ENCODE data around the gene KLC4.
A peak's percentile ranks its signal among the peaks of the same experiment; 100 is the strongest.
"Not testable (repeated sequence)": the region's sequence is repeated elsewhere in the genome, so short reads cannot be mapped to it uniquely, and the experiment has no call there.

Gene KLC4

DNA sequence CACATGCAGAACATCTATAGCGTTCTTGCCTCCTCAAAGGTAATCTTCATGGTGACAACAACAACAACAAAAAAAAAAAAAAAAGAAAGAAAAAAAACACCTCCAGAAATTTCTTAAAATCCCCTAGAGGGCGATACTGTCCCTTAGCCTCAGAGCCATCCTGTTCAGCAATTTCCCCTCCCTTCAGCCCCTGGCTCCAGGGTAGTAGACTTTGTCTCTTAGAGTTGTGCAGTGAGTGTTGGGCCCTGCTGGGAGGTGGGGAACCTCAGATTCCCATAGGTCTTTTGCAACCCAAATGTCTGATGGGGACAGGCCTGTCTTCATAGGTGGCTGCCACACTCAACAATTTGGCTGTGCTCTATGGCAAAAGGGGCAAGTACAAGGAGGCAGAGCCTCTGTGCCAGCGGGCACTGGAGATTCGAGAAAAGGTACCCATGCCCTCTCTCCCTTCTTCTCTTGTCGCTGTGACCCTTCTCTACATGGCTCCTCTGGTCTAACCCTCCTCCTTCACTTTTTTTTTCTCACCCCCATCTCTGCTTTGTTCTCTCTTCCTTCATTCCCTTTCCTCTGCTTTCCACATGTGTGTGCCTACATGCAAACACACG lies 10.7 kb downstream of the KLC4 start:
- peak; percentile 83 for DNase-seq (ENCODE audit: low spot score)

DNA sequence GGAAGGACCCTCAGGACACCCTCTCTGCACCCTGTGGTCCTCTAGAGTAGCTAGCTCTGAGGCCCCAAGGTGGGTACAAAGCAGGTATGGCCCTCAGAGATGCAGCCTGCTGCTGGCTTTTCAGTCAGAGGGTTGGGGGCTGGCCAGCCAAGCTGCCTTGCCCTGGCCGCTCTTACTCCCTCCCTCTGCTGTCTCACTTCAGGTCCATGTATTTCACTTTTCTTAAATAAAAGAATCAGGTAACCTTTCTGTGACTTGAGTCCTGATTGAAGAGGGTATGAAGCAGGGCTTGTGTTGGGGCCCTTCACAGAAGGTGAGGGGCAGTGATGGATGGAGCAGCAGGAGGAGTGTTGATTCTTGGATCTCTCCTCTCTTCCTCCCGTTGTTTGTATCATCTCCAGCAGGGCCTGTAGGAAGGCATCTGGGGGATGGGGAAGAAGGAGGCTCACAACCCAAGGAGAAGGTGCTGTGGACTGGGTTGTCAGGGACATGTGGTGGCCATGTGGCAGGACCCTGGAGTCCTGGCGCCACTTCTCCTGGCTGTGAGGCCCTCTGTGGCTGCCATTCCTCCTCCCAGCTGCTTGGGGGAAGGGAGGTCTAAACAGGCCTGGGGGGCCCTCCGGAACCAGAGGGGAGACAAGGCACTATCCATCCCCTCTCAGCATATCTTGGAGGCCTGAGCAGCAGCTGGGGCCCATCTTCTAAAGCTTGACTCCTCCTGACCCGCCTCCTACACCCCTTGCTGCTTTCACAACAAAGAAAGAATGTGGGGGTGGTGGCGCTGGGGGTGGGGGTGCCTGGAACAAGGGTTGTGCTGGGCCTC lies 15.6 kb downstream of the KLC4 start:
- peak; percentile 71 for DNase-seq (ENCODE audit: low spot score)

DNA sequence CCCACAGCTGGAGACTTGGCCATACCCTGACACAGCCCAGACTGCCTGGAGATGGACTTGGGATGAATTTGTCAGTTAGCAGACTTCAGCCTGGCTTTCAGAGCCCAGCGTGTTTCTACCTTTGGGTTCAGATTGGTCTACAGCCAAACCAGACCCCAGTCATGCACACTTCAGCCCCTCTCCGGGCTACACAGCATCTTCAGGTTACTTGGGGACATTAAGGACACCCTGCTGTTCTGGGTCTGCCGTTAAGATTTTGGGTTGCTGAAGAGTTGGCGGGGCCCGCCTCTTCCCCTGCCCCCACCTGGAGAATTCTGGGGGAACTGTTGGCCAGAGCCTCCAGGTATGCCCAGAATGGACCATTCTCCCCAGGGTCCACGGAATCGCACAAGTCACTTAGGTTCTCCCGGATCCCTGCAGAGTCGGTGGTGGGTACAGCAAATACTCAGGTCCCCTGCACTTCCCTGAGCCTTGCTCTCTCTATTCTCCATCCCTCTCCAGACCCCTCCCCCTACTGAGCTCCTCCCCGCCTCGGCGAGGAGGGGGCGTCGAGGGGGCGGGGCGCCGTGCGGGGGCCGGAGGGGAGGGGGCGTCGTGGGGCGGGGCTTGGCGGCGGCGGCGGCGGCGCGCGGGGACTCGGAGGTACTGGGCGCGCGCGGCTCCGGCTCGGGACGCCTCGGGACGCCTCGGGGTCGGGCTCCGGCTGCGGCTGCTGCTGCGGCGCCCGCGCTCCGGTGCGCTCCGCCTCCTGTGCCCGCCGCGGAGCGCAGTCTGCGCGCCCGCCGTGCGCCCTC lies 16.4 kb downstream of the KLC4 start, which contains the start of gene PTK7:
TSS of gene PTK7 (plus strand) at position 645 of the 794 bp plus-strand sequence. CDS start 175 bp downstream, outside the sequence.
- no peak for DNase-seq (ENCODE audit: low spot score)

DNA sequence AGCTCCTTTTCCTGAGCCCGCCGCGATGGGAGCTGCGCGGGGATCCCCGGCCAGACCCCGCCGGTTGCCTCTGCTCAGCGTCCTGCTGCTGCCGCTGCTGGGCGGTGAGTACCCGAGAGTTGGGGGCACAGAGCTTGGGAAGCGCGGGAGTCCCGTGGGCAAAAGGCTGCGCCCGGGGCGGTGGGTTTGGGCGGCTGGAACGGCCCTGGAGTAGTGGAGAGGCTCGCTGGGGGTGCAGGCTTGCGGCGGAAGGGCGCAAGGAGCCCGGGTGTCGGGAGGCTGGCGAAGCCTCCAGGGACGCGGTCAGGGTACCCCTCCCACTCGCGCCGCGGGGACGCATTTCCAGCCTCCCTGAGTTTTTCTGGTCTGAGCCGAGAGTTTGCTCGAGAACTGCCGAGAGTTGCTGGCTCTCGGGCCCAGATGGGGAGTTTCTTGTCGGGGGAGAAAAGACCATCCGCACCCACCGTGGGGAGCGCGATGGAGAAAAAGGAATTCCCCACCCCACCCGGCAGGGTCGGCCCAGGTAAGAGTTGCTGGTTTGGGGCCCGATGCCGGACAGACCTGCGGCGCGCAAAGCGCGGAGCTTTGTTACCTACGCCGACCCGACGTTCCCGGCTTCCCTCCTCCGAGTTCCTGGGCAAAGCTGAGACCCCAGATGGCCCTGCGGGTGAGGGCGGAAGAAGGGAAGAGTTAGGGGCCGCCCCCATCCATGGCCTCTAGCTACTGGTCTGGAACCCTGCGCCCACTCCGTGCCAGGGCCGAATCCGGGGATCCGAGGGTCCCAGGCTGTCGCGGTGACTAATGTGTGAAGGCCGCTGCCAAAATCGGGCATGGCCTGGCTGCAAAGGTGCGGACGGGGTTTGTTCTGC lies 17.3 kb downstream of the KLC4 start:
- DNase-seq (ENCODE audit: low spot score), result no peak

DNA sequence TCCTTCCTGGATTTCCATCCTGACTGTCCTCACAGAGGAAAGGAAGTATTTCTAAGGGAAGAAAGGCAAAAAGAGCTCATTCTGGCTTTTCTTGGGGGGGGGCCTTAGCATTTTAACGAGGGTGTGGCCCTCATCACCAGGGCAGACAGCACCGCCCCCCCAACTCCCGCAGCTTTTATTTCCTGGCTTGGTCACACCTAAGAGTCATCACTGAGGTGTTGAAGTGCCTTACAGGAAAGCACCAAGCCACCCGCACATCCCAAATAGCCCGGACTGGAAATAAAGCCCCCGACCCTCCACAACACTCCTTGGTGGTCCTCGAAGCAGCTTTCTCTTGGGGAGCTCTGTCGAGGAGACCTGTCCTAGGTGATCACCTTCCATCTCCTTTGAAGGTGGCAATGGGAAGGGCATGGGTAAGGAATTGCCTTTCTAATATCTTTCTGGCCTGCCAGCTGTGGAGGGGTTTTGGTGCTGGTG lies 17.9 kb downstream of the KLC4 start:
- no peak for DNase-seq (ENCODE audit: low spot score)

DNA sequence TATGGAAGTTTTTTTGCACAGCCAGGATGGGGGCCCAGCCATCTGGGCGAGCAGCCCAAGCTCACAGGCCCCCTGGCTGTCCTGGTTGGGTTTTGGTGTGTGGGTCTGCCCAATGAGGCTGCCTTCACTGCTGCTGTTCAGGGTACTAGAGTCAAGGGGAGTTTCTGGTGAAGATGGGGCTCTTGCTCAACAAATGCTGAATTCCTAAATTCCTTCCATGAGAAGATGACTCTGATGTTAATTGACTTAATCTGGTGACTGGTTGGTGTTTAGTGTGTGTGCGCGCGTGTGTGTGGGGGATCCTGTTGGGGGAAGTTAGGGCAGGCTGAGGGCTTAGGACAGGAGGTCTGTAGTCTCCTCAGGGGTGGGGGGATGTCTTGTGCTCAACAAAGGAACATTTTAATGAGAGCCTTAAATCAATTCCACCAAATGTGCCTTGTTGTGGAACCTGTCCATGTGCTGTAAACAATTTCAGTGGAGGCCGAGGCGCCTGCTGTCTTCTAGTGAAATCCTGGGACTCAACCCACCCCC lies 18.6 kb downstream of the KLC4 start:
- DNase-seq (ENCODE audit: low spot score), result no peak

DNA sequence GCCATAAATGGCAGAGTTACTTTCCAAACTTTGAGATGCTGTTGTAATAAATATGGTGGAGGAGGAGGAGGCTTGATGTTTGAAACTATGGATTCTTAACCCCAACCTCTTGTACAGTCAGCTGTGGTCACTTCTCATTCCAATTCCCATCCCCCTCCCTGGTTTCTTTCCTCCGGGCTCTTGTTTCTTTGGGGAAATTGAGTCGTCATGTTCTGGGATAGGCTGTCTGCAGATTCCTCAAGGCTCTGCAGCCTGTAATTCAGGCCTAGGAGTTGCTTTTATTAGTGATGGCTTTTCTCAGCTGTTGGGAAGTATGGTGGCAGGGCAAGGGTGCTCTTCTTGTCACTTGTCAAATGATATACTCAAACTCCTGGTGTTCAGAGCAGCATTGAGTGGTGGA lies 19.3 kb downstream of the KLC4 start:
- DNase-seq (ENCODE audit: low spot score), result no peak

DNA sequence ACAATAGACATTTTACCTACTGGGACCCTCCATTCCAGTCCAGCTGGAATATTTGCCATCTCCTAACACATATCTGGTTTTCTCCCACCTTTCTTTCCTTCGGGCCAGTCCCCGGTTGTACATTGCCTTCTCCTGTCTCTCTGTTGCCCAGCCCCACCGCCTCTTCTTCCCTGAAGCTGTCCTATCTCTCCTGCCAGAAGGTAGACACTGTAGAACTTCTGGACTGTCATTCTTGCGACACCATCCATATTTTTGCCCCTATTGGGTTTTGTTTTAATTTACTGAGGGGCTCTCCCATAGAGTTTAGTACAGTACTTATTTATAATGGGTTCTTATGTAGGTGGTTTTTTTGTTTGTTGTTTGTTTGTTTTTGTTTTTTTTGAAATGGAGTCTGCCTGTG lies 21.6 kb downstream of the KLC4 start:
- no peak for DNase-seq (ENCODE audit: low spot score)

DNA sequence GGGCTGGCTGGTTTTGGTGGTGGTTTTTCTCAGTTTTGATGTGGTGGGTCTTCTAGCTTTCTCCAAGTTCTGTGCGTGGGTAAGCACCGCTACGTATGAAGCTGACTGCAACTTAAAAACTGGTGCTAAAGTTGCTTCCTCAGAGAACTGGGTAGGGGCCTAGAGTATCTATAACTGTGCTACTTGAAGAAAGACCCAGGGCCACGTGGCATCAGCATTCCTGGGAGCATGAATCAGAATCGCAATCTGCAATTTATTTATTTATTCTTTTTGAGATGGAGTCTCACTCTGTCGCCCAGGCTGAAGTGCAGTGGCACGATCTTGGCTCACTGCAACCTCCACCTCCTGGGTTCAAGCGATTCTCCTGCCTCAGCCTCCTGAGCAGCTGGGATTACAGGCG lies 22.5 kb downstream of the KLC4 start:
- not testable (repeated sequence) for DNase-seq (ENCODE audit: low spot score)

DNA sequence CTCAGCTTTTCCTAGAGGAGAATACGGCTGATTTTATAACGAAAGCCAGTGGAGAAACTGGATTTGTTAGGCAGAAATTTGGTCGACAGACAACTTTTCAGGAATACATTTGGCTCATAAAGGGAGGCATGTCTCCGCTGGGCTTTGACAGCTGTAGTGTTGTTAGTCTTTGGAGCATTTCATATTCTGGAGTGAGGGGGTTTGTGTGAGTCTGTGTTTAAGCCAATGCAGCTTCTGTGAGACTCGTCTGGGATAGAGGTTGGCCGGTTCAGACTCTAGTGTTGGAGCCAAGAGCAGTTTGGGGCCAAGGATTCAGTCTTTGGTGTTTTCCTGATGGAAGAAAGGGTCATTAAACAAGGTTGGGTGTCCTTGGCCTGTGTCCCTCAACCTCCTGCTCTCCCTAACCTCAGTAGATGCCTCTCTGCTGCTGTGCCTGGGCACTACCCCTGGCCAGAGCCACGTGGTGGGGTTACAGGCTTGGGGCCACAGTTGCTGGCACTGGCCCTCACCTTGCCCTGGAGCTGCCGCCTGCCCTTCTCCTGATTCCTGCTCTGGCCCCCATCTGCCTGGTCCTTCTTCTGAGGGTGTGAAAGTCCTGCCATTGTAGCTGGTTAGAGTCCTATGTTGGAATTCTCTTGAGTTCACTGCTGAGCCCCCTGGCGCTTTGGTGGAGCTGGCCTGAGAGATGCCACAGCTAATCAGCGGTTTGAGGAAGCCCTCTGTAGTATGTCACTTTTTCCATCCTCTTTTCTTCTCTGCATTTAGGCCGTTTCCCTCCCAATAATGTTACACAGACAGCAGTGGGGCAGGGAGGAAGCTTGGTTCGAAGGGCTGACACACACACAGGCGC lies 23.6 kb downstream of the KLC4 start:
- DNase-seq (ENCODE audit: low spot score), result no peak

DNA sequence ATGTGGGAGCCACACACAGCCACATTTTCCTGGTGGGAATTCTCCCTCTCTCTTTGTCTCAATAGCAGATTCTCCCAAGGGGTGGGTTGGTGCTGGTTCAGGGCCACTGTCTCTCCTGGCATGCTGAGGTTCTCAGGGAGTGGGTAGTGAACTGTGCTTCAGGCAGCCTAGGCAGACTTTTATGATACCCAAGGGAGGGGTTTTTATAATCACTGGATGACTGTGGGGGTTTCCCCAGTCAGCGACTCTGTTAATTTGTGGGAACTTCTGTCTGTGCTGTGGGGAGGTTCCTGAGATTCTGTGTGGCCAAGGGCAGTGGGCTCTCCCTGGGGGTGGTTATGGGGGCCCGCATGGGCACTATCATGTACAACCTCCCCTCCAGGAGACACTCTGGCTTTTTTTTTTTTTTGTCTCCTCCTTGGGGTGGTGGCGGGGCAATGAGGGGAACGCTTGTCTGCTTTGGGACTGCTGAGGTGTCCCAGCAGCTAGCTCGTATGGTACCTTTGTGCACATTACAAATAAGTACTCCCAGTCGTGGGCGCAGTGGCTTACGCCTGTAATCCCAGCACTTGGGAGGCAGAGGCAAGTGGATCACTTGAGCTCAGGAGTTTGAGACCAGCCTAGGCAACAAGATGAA lies 26.7 kb downstream of the KLC4 start:
- DNase-seq (ENCODE audit: low spot score), result no peak

DNA sequence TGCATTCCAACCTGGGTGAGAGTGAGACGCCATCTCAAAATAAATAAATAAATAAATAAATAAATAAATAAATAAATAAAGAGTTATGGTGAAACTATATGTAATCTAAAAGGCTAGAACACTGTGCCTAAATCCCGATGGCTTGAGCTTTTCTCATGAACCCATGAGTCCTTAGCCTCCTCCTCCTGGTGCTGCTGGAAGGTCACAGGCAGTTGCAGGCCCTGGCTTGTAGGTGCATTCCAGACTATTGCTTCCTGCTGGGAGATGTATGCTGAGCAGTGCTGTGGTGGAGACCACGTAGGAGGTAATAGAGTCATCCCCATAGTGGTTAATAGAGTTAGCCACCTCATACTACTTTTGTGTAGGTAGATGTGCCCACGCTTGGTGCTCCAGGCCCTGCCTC lies 29.2 kb downstream of the KLC4 start:
- no peak for DNase-seq (ENCODE audit: low spot score)

DNA sequence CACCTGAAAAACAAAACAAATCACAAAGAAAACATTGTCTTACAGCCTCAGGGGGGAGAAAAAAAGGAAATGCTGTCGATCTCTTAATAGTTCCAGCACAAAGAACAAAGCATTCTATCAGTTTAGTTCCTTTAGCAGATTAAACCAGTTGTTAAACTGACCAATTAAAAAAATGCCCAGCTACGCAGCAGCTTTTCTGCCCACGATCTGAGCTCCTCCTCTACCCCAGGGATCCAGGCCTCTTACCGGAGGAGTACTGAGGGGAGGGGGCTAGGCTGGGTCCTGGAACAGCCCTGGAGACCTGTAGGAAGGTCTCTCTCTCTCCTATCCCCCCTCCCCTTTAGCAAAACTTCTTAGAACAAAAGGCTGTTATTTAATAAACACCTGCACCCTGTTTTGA lies 30.0 kb downstream of the KLC4 start:
- DNase-seq (ENCODE audit: low spot score), result no peak

DNA sequence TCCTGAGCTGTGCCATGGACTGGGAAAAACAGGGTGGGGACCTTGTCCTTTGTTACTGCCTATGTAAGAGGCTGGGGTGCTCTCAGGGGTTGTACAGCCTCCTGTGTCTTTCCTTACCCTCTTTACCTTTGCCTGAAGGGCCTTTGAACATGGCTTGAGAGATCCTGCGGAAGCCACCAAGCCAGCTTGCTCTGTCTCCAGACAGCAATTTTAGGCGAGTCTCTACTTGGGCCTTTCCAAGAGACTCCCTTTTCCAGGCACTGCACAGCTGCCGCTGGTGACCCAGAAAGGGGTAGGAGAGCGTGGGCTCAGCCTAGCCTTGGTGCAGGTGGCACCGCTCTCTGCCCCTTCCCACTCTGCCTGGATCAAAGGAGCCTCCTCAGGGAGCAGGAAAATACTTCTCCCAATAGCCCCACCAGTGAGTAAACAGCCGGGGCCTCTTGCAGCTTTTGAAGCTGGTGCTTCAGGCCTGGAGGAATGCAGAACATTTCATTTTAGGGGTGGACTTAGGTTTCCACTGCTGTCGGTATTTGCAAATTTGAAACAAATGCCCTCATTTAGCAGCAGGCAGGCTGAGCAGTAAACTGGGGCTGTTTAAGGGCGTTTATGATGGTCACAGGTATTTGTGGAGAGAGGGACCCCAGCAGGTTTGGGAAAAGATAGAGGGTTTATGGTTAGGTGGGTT lies 30.6 kb downstream of the KLC4 start:
- no peak for DNase-seq (ENCODE audit: low spot score)

DNA sequence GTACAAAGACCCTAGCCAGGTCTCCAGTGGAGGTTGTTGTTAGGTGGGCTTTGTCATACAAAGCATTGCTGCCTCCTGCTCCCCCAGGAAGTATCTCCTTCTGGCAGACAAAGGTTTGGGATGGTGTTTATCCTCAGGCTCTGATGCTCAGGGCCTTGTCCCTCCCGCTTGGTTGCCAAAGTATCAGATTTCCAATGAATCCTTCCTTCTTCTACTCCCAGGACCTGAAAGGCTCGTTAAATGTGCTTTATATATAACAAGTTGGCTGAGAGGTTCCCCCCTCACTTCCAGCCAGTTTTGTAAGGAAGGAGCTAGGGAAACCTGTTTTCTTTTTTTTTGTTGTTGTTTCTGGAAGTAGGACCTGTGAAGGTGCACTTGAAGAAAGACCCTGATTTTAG lies 31.1 kb downstream of the KLC4 start:
- no peak for DNase-seq (ENCODE audit: low spot score)

DNA sequence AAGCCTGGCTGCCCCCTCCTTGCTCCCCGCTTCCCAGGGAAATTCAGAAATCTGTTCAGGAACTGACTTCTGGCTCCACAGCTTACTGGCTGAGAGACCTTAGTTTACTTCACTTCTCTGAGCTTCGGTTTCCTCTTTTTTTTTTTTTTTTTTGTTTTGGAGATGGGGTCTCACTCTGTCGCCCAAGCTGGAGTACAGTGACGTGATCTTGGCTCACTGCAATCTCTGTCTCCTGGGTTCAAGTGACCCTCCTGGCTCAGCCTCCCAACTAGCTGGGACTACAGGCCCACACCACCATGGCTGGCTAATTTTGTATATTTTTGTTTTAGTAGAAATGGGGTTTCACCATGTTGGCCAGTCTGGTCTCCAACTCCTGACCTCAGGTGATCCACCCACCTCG lies 31.6 kb downstream of the KLC4 start:
- DNase-seq (ENCODE audit: low spot score), result no peak

DNA sequence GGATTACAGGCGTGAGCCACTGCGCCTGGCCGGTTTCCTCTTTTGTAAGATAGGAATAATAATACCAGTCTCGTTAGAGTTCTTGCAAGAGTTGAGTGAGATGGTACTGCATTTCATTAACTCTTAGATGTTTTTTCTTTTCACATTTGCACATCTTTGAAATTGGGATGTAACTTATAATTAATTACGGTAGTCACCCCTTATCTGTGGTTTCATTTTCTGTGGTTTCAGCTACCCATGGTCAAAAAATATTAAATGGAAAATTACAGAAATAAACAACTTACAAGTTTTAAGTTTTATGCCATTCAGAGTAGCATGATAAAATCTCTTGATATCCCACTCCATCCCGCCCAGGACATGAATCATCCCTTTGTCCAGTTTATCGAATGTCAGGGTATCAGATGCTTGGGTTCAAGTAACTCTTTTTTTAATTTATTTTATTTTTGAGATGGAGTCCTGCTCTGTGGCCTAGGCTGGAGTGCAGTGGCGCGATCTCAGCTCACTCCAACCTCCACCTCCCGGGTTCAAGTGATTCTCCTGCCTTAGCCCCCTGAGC lies 32.1 kb downstream of the KLC4 start:
- no peak for DNase-seq (ENCODE audit: low spot score)

DNA sequence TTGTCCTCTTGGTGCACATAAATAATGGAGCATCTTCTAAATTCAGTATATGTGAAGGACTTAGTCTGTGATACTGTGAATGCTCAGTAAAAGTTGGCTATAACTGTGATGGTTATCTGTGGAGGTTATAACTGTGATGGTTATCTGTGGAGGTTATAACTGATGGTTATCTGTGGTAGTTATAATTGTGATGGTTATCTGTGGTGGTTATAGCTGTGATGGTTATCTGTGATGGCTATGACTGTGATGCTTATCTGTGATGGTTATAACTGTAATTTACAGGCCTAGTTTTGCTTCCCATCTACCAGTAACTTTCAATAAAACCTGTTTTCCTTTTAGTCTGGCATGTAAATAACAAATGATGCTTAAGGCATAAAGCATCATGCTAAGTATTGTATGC lies 33.2 kb downstream of the KLC4 start:
- DNase-seq (ENCODE audit: low spot score), result no peak
